ENCODE results near the gene ETNK2. TPM values are rescaled to one million over a fixed set of nuclear protein-coding genes. Genes with fewer than 3 reads are reported as not detected.

The ETNK2 gene
- total and polyA plus RNA-seq, 2 of the 8 experiments (the other 6 are each of a cell fraction or from before 2014, with no cell fraction given) = 20.1 to 26.7 TPM

- TF ChIP-seq USF2 (IDR thresholded peaks at IDR 0.05; ENCODE audit: low read length) (no peak), BCL11A (IDR thresholded peaks at IDR 0.05; ENCODE audit: low read depth in 2 of 2, low read length in 2 of 2) (no peak), SIN3A (conservative IDR thresholded peaks at IDR 0.05 in 1 of 2, IDR thresholded peaks at IDR 0.05 in 1 of 2; ENCODE audit: low read depth in 1 of 2, low read length in 2 of 2) (no peak), RNF2 (IDR thresholded peaks at IDR 0.05; ENCODE audit: borderline replicate concordance, low read depth, low read length, missing control alignments, poor library complexity, severe bottlenecking) (no peak), ASH2L (IDR thresholded peaks at IDR 0.05; ENCODE audit: low read length) (no peak)
Measured at GRCh38 chr1:204126386-204126785, 25.5 kb downstream of the ETNK2 start (continued).
